Measurements from ENCODE around the gene TNRC6A.

Gene TNRC6A

DNA sequence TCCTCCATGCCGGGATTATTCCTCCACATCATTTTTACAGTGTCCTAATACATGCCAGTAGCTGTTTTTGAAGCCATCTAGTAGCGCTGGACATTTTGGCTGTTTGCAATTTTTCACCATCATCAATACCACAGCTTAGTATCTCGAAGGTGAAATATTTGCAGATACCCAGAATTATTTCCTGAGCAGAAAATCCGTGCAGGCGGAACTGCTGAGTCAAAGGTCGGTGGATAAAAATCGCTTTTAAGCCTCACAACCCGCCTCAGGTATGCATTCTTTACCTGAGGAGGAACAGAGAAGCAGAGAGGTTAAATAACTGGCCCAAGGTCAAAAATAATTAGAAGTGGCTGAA lies 584 bp upstream of the TNRC6A start:
- no peaks in the 10 kb centered on the region for H3F3A ChIP-seq (ENCODE audit: low read depth)
- peak overlapping the region; percentile 82 for H3K4me2 ChIP-seq (ENCODE audit: low read depth, low read length, poor library complexity, severe bottlenecking)
- peaks cover 4% of the 10 kb centered on the region; the same call in 1 of the 2 replicates for H3K36me3 ChIP-seq (ENCODE audit: insufficient read depth, low read length)
- H3K9me2 ChIP-seq (replicated peaks; ENCODE audit: low read depth, low read length) = no peaks in the 10 kb centered on the region
- peak overlapping the region; percentile 94 for H3K4me3 ChIP-seq (ENCODE audit: low read length, poor library complexity, severe bottlenecking)
- no peaks in the 10 kb centered on the region for H3K9me3 ChIP-seq (ENCODE audit: insufficient read depth, low read depth, low read length)
- peak overlapping the region; percentile 95 for H2AFZ ChIP-seq (ENCODE audit: low read length)
- H4K20me1 ChIP-seq (ENCODE audit: insufficient read depth, low read length, poor library complexity, severe bottlenecking) = peaks cover 38% of the 10 kb centered on the region
- H3K27me3 ChIP-seq (ENCODE audit: insufficient read depth, low read length, poor library complexity, severe bottlenecking) = no peaks in the 10 kb centered on the region
- peak overlapping the region; percentile 66 for H3K9ac ChIP-seq (ENCODE audit: low read depth, low read length, poor library complexity, severe bottlenecking)
- peaks cover 46% of the 10 kb centered on the region for H3K79me2 ChIP-seq (ENCODE audit: insufficient read depth, low read length)
- peaks cover 39% of the 10 kb centered on the region for H3K4me1 ChIP-seq (ENCODE audit: insufficient read depth, low read length, poor library complexity, severe bottlenecking)
- TF ChIP-seq, protein P1, sequence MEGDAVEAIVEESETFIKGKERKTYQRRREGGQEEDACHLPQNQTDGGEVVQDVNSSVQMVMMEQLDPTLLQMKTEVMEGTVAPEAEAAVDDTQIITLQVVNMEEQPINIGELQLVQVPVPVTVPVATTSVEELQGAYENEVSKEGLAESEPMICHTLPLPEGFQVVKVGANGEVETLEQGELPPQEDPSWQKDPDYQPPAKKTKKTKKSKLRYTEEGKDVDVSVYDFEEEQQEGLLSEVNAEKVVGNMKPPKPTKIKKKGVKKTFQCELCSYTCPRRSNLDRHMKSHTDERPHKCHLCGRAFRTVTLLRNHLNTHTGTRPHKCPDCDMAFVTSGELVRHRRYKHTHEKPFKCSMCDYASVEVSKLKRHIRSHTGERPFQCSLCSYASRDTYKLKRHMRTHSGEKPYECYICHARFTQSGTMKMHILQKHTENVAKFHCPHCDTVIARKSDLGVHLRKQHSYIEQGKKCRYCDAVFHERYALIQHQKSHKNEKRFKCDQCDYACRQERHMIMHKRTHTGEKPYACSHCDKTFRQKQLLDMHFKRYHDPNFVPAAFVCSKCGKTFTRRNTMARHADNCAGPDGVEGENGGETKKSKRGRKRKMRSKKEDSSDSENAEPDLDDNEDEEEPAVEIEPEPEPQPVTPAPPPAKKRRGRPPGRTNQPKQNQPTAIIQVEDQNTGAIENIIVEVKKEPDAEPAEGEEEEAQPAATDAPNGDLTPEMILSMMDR (conservative IDR thresholded peaks at IDR 0.05; ENCODE audit: low read length) = no peak
- no peak for TF ChIP-seq EZH2phosphoT487 (IDR thresholded peaks at IDR 0.05; ENCODE audit: borderline replicate concordance)

DNA sequence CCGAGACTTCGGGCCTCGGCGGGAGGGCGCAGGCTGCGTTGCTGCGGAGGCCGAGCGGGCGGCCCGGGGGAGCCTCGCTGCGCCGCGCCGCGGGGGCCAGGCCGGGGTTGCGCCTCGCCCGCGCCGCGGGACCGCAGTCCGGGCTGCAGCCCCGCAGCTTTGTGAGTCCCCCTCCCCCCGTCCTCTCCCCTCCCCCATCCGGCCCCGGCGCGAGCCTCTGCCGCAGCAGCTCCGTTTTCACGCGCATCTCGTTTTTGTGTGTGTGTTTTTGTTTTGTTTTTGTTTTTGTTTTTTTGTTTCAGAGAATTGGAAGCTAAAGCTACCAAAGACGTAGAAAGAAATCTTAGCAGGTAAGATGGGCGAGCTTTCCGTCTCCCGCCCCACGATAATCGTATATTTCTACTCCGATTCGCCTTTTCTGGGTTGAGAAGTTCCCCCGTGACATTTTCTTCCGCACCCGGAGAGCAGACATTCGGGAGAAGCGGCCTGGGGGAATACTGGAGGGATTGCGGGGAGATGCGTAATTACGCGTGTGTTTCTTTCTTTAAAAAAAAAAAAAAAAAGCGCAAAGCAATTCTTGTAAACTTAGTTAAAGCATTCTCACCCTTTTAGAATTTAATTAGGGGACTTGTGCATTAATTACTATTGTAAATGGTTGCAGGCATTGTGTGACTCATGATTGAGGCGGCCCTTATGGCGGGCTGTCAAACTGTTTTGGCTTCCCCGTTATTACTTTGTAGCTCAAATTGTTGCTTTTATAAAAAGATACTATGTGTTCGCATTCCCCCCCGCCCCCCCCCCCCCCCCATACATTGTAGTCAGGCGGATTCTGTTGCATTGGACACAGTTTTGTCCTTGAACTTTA lies 732 bp downstream of the TNRC6A start:
- peak overlapping the region; percentile 82 for H3K4me2 ChIP-seq (ENCODE audit: low read depth, low read length, poor library complexity, severe bottlenecking)
- no peaks in the 10 kb centered on the region for H3F3A ChIP-seq (ENCODE audit: low read depth)
- H3K36me3 ChIP-seq (ENCODE audit: insufficient read depth, low read length) = peaks cover 4% of the 10 kb centered on the region; the same call in 1 of the 2 replicates
- H3K4me1 ChIP-seq (ENCODE audit: insufficient read depth, low read length, poor library complexity, severe bottlenecking) = peaks cover 46% of the 10 kb centered on the region
- peak overlapping the region; percentile 94 for H3K4me3 ChIP-seq (ENCODE audit: low read length, poor library complexity, severe bottlenecking)
- peak overlapping the region; percentile 50 for H2AFZ ChIP-seq (ENCODE audit: low read length)
- H3K79me2 ChIP-seq (ENCODE audit: insufficient read depth, low read length) = peaks cover 60% of the 10 kb centered on the region
- no peak for TF ChIP-seq EZH2phosphoT487 (IDR thresholded peaks at IDR 0.05; ENCODE audit: borderline replicate concordance)
- TF ChIP-seq, protein P1 (conservative IDR thresholded peaks at IDR 0.05; ENCODE audit: low read length) = no peak
- H4K20me1 ChIP-seq (ENCODE audit: insufficient read depth, low read length, poor library complexity, severe bottlenecking) = peaks cover 48% of the 10 kb centered on the region
- no peaks in the 10 kb centered on the region for H3K27me3 ChIP-seq (ENCODE audit: insufficient read depth, low read length, poor library complexity, severe bottlenecking)
- no peaks in the 10 kb centered on the region for H3K9me2 ChIP-seq (replicated peaks; ENCODE audit: low read depth, low read length)
- peak overlapping the region; percentile 82 for H3K9ac ChIP-seq (ENCODE audit: low read depth, low read length, poor library complexity, severe bottlenecking)
- H3K9me3 ChIP-seq (ENCODE audit: insufficient read depth, low read depth, low read length) = no peaks in the 10 kb centered on the region

DNA sequence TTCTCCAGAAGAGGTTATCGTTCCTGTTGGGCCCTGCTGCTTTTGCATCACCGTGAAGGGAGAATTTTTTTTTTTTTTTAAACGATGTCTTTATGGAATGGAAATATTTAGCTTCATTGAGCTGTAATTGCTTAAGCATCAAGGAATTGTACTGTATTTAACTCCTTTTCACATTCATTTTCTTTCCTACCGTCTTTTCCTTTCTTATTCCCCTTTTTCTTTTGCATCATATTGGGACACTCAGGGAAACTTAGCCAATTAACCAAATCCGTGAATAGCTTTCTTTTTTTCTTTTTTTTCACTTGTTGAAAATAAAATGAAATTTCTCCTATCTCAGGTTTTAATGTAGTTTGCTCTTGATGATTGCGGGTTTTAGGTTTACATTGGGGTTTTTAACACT lies 1.5 kb downstream of the TNRC6A start:
- Histone ChIP-seq H3K9me3 (ENCODE audit: insufficient read depth, low read depth, low read length) (no peaks in the 10 kb centered on the region), H3K4me1 (ENCODE audit: insufficient read depth, low read length, poor library complexity, severe bottlenecking) (peaks cover 51% of the 10 kb centered on the region), H3K9me2 (replicated peaks; ENCODE audit: low read depth, low read length) (no peaks in the 10 kb centered on the region), H2AFZ (ENCODE audit: low read length) (no peak overlapping the region), H3K4me3 (ENCODE audit: low read length, poor library complexity, severe bottlenecking) (peak overlapping the region; percentile 94), H3F3A (ENCODE audit: low read depth) (no peaks in the 10 kb centered on the region), H4K20me1 (ENCODE audit: insufficient read depth, low read length, poor library complexity, severe bottlenecking) (peaks cover 54% of the 10 kb centered on the region), H3K79me2 (ENCODE audit: insufficient read depth, low read length) (peaks cover 67% of the 10 kb centered on the region), H3K9ac (ENCODE audit: low read depth, low read length, poor library complexity, severe bottlenecking) (peak overlapping the region; percentile 82), H3K27me3 (ENCODE audit: insufficient read depth, low read length, poor library complexity, severe bottlenecking) (no peaks in the 10 kb centered on the region), H3K36me3 (ENCODE audit: insufficient read depth, low read length) (peaks cover 4% of the 10 kb centered on the region; the same call in 1 of the 2 replicates), H3K4me2 (ENCODE audit: low read depth, low read length, poor library complexity, severe bottlenecking) (peak overlapping the region; percentile 82)
- TF ChIP-seq EZH2phosphoT487 (IDR thresholded peaks at IDR 0.05; ENCODE audit: borderline replicate concordance) = no peak
- TF ChIP-seq, protein P1 (conservative IDR thresholded peaks at IDR 0.05; ENCODE audit: low read length) = no peak
